Measurements from ENCODE around the gene ADAM17. TPM values are rescaled to one million over a fixed set of nuclear protein-coding genes. Genes with fewer than 3 reads are reported as not detected.

Gene ADAM17
- total and polyA plus RNA-seq, 10 of the 15 experiments (the other 5 are each of a cell fraction or from before 2014, with no cell fraction given): 2.3 to 18.5 (median 13.4) TPM

DNA sequence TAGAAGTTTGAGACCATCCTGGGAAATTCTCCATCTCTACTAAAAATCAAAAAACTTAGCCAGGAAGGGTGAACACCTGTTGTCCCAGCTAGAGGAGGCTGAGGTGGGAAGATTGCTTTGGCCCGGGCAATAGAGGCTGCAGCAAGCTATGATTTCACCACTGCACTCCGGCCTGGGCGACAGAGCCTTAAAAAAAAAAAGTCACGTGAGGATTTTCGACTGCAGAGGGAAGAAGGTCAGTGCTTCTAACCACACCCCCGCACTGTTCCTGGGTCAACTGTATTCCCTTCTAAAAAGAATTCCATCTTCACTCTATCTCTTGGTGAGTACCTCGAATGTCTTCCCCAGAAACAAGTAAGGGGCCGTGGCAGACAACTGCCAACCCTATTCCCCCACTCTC is 31.3 kb downstream of the ADAM17 start (continued):
- TF ChIP-seq, protein P1, sequence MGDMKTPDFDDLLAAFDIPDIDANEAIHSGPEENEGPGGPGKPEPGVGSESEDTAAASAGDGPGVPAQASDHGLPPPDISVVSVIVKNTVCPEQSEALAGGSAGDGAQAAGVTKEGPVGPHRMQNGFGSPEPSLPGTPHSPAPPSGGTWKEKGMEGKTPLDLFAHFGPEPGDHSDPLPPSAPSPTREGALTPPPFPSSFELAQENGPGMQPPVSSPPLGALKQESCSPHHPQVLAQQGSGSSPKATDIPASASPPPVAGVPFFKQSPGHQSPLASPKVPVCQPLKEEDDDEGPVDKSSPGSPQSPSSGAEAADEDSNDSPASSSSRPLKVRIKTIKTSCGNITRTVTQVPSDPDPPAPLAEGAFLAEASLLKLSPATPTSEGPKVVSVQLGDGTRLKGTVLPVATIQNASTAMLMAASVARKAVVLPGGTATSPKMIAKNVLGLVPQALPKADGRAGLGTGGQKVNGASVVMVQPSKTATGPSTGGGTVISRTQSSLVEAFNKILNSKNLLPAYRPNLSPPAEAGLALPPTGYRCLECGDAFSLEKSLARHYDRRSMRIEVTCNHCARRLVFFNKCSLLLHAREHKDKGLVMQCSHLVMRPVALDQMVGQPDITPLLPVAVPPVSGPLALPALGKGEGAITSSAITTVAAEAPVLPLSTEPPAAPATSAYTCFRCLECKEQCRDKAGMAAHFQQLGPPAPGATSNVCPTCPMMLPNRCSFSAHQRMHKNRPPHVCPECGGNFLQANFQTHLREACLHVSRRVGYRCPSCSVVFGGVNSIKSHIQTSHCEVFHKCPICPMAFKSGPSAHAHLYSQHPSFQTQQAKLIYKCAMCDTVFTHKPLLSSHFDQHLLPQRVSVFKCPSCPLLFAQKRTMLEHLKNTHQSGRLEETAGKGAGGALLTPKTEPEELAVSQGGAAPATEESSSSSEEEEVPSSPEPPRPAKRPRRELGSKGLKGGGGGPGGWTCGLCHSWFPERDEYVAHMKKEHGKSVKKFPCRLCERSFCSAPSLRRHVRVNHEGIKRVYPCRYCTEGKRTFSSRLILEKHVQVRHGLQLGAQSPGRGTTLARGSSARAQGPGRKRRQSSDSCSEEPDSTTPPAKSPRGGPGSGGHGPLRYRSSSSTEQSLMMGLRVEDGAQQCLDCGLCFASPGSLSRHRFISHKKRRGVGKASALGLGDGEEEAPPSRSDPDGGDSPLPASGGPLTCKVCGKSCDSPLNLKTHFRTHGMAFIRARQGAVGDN (IDR thresholded peaks at IDR 0.05): no peak
- TF ChIP-seq, protein P2, sequence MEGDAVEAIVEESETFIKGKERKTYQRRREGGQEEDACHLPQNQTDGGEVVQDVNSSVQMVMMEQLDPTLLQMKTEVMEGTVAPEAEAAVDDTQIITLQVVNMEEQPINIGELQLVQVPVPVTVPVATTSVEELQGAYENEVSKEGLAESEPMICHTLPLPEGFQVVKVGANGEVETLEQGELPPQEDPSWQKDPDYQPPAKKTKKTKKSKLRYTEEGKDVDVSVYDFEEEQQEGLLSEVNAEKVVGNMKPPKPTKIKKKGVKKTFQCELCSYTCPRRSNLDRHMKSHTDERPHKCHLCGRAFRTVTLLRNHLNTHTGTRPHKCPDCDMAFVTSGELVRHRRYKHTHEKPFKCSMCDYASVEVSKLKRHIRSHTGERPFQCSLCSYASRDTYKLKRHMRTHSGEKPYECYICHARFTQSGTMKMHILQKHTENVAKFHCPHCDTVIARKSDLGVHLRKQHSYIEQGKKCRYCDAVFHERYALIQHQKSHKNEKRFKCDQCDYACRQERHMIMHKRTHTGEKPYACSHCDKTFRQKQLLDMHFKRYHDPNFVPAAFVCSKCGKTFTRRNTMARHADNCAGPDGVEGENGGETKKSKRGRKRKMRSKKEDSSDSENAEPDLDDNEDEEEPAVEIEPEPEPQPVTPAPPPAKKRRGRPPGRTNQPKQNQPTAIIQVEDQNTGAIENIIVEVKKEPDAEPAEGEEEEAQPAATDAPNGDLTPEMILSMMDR (IDR thresholded peaks at IDR 0.05 in 2 of 3, conservative IDR thresholded peaks at IDR 0.05 in 1 of 3; ENCODE audit: control insufficient read depth in 2 of 3, extremely low read depth in 1 of 3, insufficient read depth in 1 of 3, low read depth in 3 of 3, low read length in 3 of 3): no peak
- TF ChIP-seq, protein P3, sequence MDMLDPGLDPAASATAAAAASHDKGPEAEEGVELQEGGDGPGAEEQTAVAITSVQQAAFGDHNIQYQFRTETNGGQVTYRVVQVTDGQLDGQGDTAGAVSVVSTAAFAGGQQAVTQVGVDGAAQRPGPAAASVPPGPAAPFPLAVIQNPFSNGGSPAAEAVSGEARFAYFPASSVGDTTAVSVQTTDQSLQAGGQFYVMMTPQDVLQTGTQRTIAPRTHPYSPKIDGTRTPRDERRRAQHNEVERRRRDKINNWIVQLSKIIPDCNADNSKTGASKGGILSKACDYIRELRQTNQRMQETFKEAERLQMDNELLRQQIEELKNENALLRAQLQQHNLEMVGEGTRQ (IDR thresholded peaks at IDR 0.05; ENCODE audit: borderline replicate concordance, low read depth, low read length): no peak
- TF ChIP-seq ZNF207 (IDR thresholded peaks at IDR 0.05; ENCODE audit: borderline replicate concordance): no peak
- TF ChIP-seq, protein P4, sequence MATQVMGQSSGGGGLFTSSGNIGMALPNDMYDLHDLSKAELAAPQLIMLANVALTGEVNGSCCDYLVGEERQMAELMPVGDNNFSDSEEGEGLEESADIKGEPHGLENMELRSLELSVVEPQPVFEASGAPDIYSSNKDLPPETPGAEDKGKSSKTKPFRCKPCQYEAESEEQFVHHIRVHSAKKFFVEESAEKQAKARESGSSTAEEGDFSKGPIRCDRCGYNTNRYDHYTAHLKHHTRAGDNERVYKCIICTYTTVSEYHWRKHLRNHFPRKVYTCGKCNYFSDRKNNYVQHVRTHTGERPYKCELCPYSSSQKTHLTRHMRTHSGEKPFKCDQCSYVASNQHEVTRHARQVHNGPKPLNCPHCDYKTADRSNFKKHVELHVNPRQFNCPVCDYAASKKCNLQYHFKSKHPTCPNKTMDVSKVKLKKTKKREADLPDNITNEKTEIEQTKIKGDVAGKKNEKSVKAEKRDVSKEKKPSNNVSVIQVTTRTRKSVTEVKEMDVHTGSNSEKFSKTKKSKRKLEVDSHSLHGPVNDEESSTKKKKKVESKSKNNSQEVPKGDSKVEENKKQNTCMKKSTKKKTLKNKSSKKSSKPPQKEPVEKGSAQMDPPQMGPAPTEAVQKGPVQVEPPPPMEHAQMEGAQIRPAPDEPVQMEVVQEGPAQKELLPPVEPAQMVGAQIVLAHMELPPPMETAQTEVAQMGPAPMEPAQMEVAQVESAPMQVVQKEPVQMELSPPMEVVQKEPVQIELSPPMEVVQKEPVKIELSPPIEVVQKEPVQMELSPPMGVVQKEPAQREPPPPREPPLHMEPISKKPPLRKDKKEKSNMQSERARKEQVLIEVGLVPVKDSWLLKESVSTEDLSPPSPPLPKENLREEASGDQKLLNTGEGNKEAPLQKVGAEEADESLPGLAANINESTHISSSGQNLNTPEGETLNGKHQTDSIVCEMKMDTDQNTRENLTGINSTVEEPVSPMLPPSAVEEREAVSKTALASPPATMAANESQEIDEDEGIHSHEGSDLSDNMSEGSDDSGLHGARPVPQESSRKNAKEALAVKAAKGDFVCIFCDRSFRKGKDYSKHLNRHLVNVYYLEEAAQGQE (IDR thresholded peaks at IDR 0.05; ENCODE audit: low read depth, low read length): no peak

Data from GM12878 (cell line).